ENCODE measurements around the gene LRP1B. TPM values are rescaled to one million over a fixed set of nuclear protein-coding genes. Genes with fewer than 3 reads are reported as not detected.
A peak's percentile ranks its signal among the peaks of the same experiment; 100 is the strongest.

The LRP1B gene
- total and polyA plus RNA-seq, 5 donors from 2014 or later: not detected

DNA sequence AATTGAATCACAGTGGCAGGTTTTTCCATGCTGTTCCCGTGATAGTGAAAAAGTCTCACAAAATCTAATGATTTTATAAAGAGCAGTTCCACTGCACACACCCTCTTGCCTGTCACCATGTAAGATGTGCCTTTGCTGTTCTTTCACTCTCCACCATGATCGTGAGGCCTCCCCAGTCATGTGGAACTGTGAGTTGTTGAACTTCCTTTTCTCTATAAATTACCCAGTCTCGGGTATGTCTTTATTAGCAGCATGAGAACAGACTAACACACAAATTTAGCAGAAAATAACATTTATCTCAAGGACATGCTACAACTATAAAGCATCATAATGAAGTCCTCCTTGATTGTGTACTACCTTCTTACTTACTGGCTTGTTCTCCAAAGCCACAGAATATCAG is 1526.0 kb downstream of the LRP1B start:
- Mint-ChIP-seq H3K27me3 (no peaks in the 10 kb centered on the region), H3K27ac (no peak overlapping the region), H3K4me1 (no peaks in the 10 kb centered on the region), H3K9me3 (peaks cover 3 to 18% (median 6%) of the 10 kb centered on the region in 7 donors), H3K4me3 (no peak overlapping the region), H3K36me3 (no peaks in the 10 kb centered on the region)
- Histone ChIP-seq H3K4me1 (ENCODE audit: control insufficient read depth, insufficient read depth, low read length, poor library complexity, severe bottlenecking) (no peaks in the 10 kb centered on the region), H3K27ac (ENCODE audit: insufficient read depth, low read length, poor library complexity, severe bottlenecking) (no peak overlapping the region), H3K9me3 (ENCODE audit: control insufficient read depth in 2 of 2, low read length in 2 of 2) (no peaks in the 10 kb centered on the region), H3K36me3 (ENCODE audit: control insufficient read depth, insufficient read depth, low read length) (no peaks in the 10 kb centered on the region), H3K27me3 (ENCODE audit: control insufficient read depth, insufficient read depth, low read length) (no peaks in the 10 kb centered on the region), H3K4me3 (ENCODE audit: low read depth, low read length) (no peak overlapping the region)
- ATAC-seq (ENCODE audit: low read depth in 2 of 2): no peak
- DNase-seq: no peak

GRCh38 chr2:140604096-140604495 is 1526.7 kb downstream of the LRP1B start:
- Histone ChIP-seq H3K9me3 (ENCODE audit: control insufficient read depth in 2 of 2, low read length in 2 of 2) (no peaks in the 10 kb centered on the region), H3K27me3 (ENCODE audit: control insufficient read depth, insufficient read depth, low read length) (no peaks in the 10 kb centered on the region), H3K27ac (ENCODE audit: insufficient read depth, low read length, poor library complexity, severe bottlenecking) (no peak overlapping the region), H3K4me1 (ENCODE audit: control insufficient read depth, insufficient read depth, low read length, poor library complexity, severe bottlenecking) (no peaks in the 10 kb centered on the region), H3K4me3 (ENCODE audit: low read depth, low read length) (no peak overlapping the region), H3K36me3 (ENCODE audit: control insufficient read depth, insufficient read depth, low read length) (no peaks in the 10 kb centered on the region)
- no peak for DNase-seq
- no peaks in the 10 kb centered on the region for H3K36me3 Mint-ChIP-seq
- H3K27me3 Mint-ChIP-seq: no peaks in the 10 kb centered on the region
- H3K4me3 Mint-ChIP-seq: no peak overlapping the region
- no peak for ATAC-seq (ENCODE audit: low read depth in 2 of 2)
- H3K4me1 Mint-ChIP-seq: no peaks in the 10 kb centered on the region
- peaks cover 0 to 18% (median 4%) of the 10 kb centered on the region in 7 donors for H3K9me3 Mint-ChIP-seq
- H3K27ac Mint-ChIP-seq: peak overlapping the region in 1 of 3 donors; percentile 26

DNA sequence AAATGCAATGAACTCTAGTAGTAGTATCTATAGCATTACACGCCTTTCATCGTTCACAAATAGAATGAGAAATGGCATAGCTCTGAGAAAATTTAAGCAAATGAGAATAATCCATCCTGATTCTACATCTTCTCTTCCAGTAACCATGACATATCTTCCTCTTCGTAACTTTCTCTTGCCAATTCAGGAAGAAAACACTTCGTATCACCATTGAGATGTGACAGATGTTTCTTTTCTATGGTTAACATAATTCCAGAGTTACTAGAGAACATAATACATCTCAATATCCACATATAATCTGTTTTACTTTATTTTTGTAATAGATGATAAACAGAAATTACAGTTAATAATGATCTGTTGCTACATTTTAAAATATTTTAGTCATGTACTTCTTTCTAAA is 1527.4 kb downstream of the LRP1B start:
- H3K4me1 Mint-ChIP-seq: no peaks in the 10 kb centered on the region
- H3K27ac Mint-ChIP-seq: no peak overlapping the region
- Histone ChIP-seq H3K4me1 (ENCODE audit: control insufficient read depth, insufficient read depth, low read length, poor library complexity, severe bottlenecking) (no peaks in the 10 kb centered on the region), H3K27ac (ENCODE audit: insufficient read depth, low read length, poor library complexity, severe bottlenecking) (no peak overlapping the region), H3K36me3 (ENCODE audit: control insufficient read depth, insufficient read depth, low read length) (no peaks in the 10 kb centered on the region), H3K4me3 (ENCODE audit: low read depth, low read length) (no peak overlapping the region), H3K9me3 (ENCODE audit: control insufficient read depth in 2 of 2, low read length in 2 of 2) (no peaks in the 10 kb centered on the region), H3K27me3 (ENCODE audit: control insufficient read depth, insufficient read depth, low read length) (no peaks in the 10 kb centered on the region)
- ATAC-seq (ENCODE audit: low read depth in 2 of 2): no peak
- H3K36me3 Mint-ChIP-seq: no peaks in the 10 kb centered on the region
- no peak overlapping the region for H3K4me3 Mint-ChIP-seq
- no peak for DNase-seq
- H3K27me3 Mint-ChIP-seq: no peaks in the 10 kb centered on the region
- H3K9me3 Mint-ChIP-seq: peaks cover 0 to 18% (median 3%) of the 10 kb centered on the region in 7 donors

DNA sequence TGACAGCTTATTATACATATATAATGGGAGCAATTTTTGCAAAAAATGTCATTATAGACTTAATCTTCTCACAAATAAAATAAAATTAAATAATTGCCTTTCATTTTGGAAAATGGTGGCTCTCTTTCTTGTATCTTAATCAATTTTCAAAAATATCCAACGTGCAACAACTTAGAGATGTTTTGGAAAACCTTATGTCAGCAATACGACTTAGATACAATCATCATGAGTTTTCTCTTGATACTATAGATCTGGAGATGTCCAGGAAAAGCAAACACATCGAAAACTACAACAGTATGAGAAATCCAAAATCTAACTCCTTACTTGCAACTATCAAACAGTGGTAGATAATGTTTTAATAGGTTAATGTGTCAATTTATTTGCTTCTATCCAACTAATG is 1529.0 kb downstream of the LRP1B start:
- no peaks in the 10 kb centered on the region for H3K27me3 Mint-ChIP-seq
- H3K27ac ChIP-seq (ENCODE audit: insufficient read depth, low read length, poor library complexity, severe bottlenecking): no peak overlapping the region
- H3K36me3 ChIP-seq (ENCODE audit: control insufficient read depth, insufficient read depth, low read length): no peaks in the 10 kb centered on the region
- ATAC-seq (ENCODE audit: low read depth in 2 of 2) (no peak), DNase-seq (no peak)
- no peaks in the 10 kb centered on the region for H3K9me3 ChIP-seq (ENCODE audit: control insufficient read depth in 2 of 2, low read length in 2 of 2)
- H3K27me3 ChIP-seq (ENCODE audit: control insufficient read depth, insufficient read depth, low read length): no peaks in the 10 kb centered on the region
- H3K4me1 Mint-ChIP-seq: no peaks in the 10 kb centered on the region
- no peak overlapping the region for H3K27ac Mint-ChIP-seq
- H3K36me3 Mint-ChIP-seq: no peaks in the 10 kb centered on the region
- H3K4me3 Mint-ChIP-seq: no peak overlapping the region
- no peaks in the 10 kb centered on the region for H3K4me1 ChIP-seq (ENCODE audit: control insufficient read depth, insufficient read depth, low read length, poor library complexity, severe bottlenecking)
- H3K4me3 ChIP-seq (ENCODE audit: low read depth, low read length): no peak overlapping the region
- H3K9me3 Mint-ChIP-seq: peaks cover 0 to 11% (median 2%) of the 10 kb centered on the region in 7 donors

- Mint-ChIP-seq H3K9me3 (peaks cover 0 to 7% (median 2%) of the 10 kb centered on the region in 7 donors), H3K4me1 (no peaks in the 10 kb centered on the region), H3K4me3 (no peak overlapping the region), H3K36me3 (no peaks in the 10 kb centered on the region), H3K27ac (no peak overlapping the region), H3K27me3 (no peaks in the 10 kb centered on the region)
- Histone ChIP-seq H3K36me3 (ENCODE audit: control insufficient read depth, insufficient read depth, low read length) (no peaks in the 10 kb centered on the region), H3K27me3 (ENCODE audit: control insufficient read depth, insufficient read depth, low read length) (no peaks in the 10 kb centered on the region), H3K27ac (ENCODE audit: insufficient read depth, low read length, poor library complexity, severe bottlenecking) (no peak overlapping the region), H3K4me1 (ENCODE audit: control insufficient read depth, insufficient read depth, low read length, poor library complexity, severe bottlenecking) (no peaks in the 10 kb centered on the region), H3K9me3 (ENCODE audit: control insufficient read depth in 2 of 2, low read length in 2 of 2) (no peaks in the 10 kb centered on the region), H3K4me3 (ENCODE audit: low read depth, low read length) (no peak overlapping the region)
- no peak for ATAC-seq (ENCODE audit: low read depth in 2 of 2)
- no peak for DNase-seq
These were observed 1529.5 kb downstream of the LRP1B start for GRCh38 chr2:140601342-140601741.

DNA sequence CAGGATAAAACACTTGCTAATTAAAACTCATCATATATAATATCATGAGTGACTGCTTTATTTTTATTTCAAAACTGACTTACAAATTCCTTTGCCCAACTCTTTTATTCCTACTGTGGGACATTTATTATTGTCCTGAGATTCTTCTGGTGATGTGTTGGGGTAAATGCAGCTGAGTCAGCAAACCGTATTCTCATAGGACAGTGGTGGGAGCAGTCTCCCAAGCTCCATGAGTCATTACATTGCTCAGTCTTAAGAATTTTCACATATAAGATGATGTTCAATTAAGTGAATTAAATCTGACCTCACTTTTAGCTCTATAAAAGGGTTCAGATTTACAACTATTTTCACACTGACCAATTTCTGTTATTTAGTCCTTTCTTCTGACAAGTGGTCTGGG is 1530.7 kb downstream of the LRP1B start:
- Histone ChIP-seq H3K27me3 (ENCODE audit: control insufficient read depth, insufficient read depth, low read length) (no peaks in the 10 kb centered on the region), H3K4me3 (ENCODE audit: low read depth, low read length) (no peak overlapping the region), H3K36me3 (ENCODE audit: control insufficient read depth, insufficient read depth, low read length) (no peaks in the 10 kb centered on the region), H3K4me1 (ENCODE audit: control insufficient read depth, insufficient read depth, low read length, poor library complexity, severe bottlenecking) (no peaks in the 10 kb centered on the region), H3K9me3 (ENCODE audit: control insufficient read depth in 2 of 2, low read length in 2 of 2) (no peaks in the 10 kb centered on the region), H3K27ac (ENCODE audit: insufficient read depth, low read length, poor library complexity, severe bottlenecking) (no peak overlapping the region)
- no peak overlapping the region for H3K4me3 Mint-ChIP-seq
- H3K27ac Mint-ChIP-seq: no peak overlapping the region
- DNase-seq: no peak
- no peaks in the 10 kb centered on the region for H3K27me3 Mint-ChIP-seq
- no peaks in the 10 kb centered on the region for H3K36me3 Mint-ChIP-seq
- H3K4me1 Mint-ChIP-seq: no peaks in the 10 kb centered on the region
- peaks cover 0 to 7% (median 2%) of the 10 kb centered on the region in 7 donors for H3K9me3 Mint-ChIP-seq
- no peak for ATAC-seq (ENCODE audit: low read depth in 2 of 2)

DNA sequence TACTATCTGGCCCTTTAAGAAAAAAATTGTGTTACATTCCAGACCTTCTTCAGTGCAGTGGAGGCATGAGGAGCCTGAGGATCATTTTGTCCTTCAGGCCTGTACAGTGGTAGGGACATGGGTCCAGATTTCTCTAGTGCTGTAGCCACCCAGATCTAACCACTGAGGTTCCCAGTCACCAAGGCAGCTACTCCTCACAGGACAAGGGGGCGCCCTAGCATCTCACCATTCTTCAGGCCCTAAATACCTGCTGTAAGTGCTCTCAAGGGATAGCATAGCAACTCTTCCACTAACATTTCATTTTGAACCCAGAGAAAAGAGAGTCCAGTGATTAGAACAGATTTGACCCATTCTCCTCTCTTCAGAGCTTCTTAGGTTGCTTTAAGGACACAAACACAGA is 1533.0 kb downstream of the LRP1B start:
- Mint-ChIP-seq H3K4me3 (no peak overlapping the region), H3K36me3 (no peaks in the 10 kb centered on the region)
- no peak for DNase-seq

DNA sequence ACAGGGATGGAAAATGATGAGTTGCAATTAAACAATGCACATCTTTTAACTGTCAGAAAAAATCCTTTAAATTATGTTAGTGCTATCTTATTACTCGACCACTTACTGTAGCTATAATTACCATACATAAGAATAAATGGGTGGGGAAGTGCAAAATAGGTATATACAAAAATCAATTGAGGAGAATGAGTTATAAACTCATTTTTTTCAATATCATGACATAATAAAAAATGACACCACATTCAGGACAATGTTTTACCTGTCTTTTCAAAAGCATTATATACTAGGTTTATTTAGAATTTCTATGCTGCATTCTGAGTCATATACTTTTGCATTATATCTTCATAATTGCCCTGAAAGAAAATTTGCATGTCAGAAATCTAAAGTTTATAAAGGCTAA is 1533.6 kb downstream of the LRP1B start:
- Mint-ChIP-seq H3K27me3 (no peaks in the 10 kb centered on the region), H3K36me3 (no peaks in the 10 kb centered on the region), H3K4me1 (no peaks in the 10 kb centered on the region), H3K9me3 (peaks cover 0 to 8% (median 1%) of the 10 kb centered on the region in 7 donors), H3K27ac (no peak overlapping the region), H3K4me3 (no peak overlapping the region)
- Histone ChIP-seq H3K4me3 (ENCODE audit: low read depth, low read length) (no peak overlapping the region), H3K27me3 (ENCODE audit: control insufficient read depth, insufficient read depth, low read length) (no peaks in the 10 kb centered on the region), H3K27ac (ENCODE audit: insufficient read depth, low read length, poor library complexity, severe bottlenecking) (no peak overlapping the region), H3K9me3 (ENCODE audit: control insufficient read depth in 2 of 2, low read length in 2 of 2) (no peaks in the 10 kb centered on the region), H3K36me3 (ENCODE audit: control insufficient read depth, insufficient read depth, low read length) (no peaks in the 10 kb centered on the region), H3K4me1 (ENCODE audit: control insufficient read depth, insufficient read depth, low read length, poor library complexity, severe bottlenecking) (no peaks in the 10 kb centered on the region)
- no peak for ATAC-seq (ENCODE audit: low read depth in 2 of 2)
- DNase-seq: no peak

More for the DNA sequence above, 1533.0 kb downstream of the LRP1B start:
- Histone ChIP-seq H3K27me3 (ENCODE audit: control insufficient read depth, insufficient read depth, low read length) (no peaks in the 10 kb centered on the region), H3K27ac (ENCODE audit: insufficient read depth, low read length, poor library complexity, severe bottlenecking) (no peak overlapping the region), H3K4me3 (ENCODE audit: low read depth, low read length) (no peak overlapping the region), H3K9me3 (ENCODE audit: control insufficient read depth in 2 of 2, low read length in 2 of 2) (no peaks in the 10 kb centered on the region), H3K4me1 (ENCODE audit: control insufficient read depth, insufficient read depth, low read length, poor library complexity, severe bottlenecking) (no peaks in the 10 kb centered on the region), H3K36me3 (ENCODE audit: control insufficient read depth, insufficient read depth, low read length) (no peaks in the 10 kb centered on the region)
- no peaks in the 10 kb centered on the region for H3K4me1 Mint-ChIP-seq
- no peaks in the 10 kb centered on the region for H3K27me3 Mint-ChIP-seq
- peaks cover 0 to 8% (median 1%) of the 10 kb centered on the region in 7 donors for H3K9me3 Mint-ChIP-seq
- ATAC-seq (ENCODE audit: low read depth in 2 of 2): no peak
- H3K27ac Mint-ChIP-seq: no peak overlapping the region

Data from CD4-positive, CD25-positive, alpha-beta regulatory T cell (primary cell).